HFFc6 (cell line): ENCODE data around the gene GJA3. TPM values are rescaled to one million over a fixed set of nuclear protein-coding genes. Genes with fewer than 3 reads are reported as not detected.

ENCODE experiments used
- DNase-seq: peaks from one replicate; pipeline ENCODE4 v3.0.0-alpha.2; 2018
- H3K27ac Mint-ChIP-seq: 2 replicates; pipeline ENCODE4 v1.8.0; 2020; ENCODE audit warnings: mild to moderate bottlenecking, mixed read lengths
- H3K27me3 Mint-ChIP-seq: 2 replicates; pipeline ENCODE4 v1.8.0; 2021; ENCODE audit warnings: mild to moderate bottlenecking, moderate library complexity, mixed read lengths; ENCODE audit not compliant: insufficient read depth
- H3K36me3 Mint-ChIP-seq: 2 replicates; pipeline ENCODE4 v1.8.0; 2021; ENCODE audit warnings: low read depth, mixed read lengths
- H3K4me1 Mint-ChIP-seq: 2 replicates; pipeline ENCODE4 v1.8.0; 2020; ENCODE audit warnings: low read depth, mixed read lengths
- H3K4me3 Mint-ChIP-seq: 2 replicates; pipeline ENCODE4 v1.8.0; 2020; ENCODE audit warnings: mild to moderate bottlenecking, moderate library complexity, mixed read lengths
- H3K9me3 Mint-ChIP-seq: 2 replicates; pipeline ENCODE4 v1.8.0; 2020; ENCODE audit warnings: mild to moderate bottlenecking, mixed read lengths
- long read RNA-seq: library from polyadenylated mRNA; unstranded; transcript quantifications from one replicate; pipeline ENCODE4 v2.0.0, GENCODE V29; 2019
- total RNA-seq, 6 experiments: library from RNA; stranded (reverse); fragmentation: NEBNext Ultra II Directional; extraction: Animal tissue kit (Norgen Biotek cat#: 25700); gene quantifications; 2 replicates in 1 of 6; 3 replicates in 5 of 6; pipeline ENCODE4 v1.2.3, GENCODE V29; 2021
- TF ChIP-seq, protein P1 (sequence below): fragments of 200-600 bp; sonication (generic); IDR thresholded peaks from 2 replicates; pipeline ENCODE4 v1.5.0; 2021; ENCODE audit warnings: antibody characterized with exemption, mild to moderate bottlenecking

GJA3 gene
- under 1 TPM; 0.09 to 0.14 (median 0.11) TPM for total RNA-seq
- long read RNA-seq: 0 reads

DNA sequence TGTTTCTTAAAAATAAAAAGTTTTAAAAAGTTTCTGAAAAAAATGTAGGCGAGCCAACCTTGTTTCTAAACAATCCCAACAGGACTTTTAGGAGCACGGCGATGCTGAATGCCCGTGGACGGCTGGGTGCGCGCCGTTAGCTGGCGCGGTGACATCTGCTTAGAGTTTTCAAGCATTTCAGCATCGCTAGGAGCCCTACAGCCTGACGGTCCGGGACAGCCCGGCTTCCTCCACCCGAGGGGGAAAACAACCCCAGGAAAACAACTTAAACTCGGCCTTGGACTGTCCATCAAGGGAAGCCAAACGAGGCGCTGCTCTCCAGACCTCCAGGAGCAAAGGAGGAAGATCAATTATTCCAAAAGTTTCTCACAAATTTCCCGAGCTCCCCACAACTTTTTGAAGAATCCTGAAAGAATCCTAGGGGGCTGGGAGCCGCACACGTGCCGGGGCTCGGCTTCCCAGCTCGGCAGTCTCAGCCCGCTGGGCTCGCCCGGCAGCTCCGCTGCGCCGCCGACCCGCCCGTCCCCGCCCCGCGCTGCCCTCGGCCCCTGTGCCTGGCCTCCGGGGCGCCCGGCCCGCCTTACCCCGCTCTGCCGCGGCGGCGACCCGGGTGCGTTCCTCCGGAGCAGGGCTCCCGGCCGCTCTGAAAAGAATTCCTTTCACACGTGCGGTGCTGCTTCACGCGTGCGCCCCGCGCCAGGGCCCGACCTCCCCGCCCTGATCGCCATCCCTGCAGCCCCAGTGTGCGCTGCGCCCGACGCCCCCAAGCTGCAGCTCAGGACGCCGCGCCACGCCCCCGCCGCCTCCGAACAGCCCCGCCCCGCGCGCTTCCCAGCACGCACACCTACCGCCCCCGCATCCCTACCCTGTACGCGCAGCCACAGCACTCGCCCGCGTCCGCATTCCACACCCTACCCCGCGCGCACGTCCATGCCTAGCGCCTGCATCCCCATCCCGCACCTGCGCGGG lies at the start of gene GJA3:
GJA3 (minus strand) TSS at position 747 of the 969 bp plus-strand sequence. CDS start 17,764 bp downstream, outside the sequence.
- Mint-ChIP-seq H3K36me3 (no peaks in the 10 kb centered on the region), H3K4me1 (peaks cover 10% of the 10 kb centered on the region), H3K4me3 (peak within 1 kb of the TSS; percentile 87), H3K9me3 (no peaks in the 10 kb centered on the region), H3K27ac (no peak within 1 kb of the TSS), H3K27me3 (peaks cover 30% of the 10 kb centered on the region)
- no peak for DNase-seq
- TF ChIP-seq, protein P1, sequence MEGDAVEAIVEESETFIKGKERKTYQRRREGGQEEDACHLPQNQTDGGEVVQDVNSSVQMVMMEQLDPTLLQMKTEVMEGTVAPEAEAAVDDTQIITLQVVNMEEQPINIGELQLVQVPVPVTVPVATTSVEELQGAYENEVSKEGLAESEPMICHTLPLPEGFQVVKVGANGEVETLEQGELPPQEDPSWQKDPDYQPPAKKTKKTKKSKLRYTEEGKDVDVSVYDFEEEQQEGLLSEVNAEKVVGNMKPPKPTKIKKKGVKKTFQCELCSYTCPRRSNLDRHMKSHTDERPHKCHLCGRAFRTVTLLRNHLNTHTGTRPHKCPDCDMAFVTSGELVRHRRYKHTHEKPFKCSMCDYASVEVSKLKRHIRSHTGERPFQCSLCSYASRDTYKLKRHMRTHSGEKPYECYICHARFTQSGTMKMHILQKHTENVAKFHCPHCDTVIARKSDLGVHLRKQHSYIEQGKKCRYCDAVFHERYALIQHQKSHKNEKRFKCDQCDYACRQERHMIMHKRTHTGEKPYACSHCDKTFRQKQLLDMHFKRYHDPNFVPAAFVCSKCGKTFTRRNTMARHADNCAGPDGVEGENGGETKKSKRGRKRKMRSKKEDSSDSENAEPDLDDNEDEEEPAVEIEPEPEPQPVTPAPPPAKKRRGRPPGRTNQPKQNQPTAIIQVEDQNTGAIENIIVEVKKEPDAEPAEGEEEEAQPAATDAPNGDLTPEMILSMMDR: no peak

DNA sequence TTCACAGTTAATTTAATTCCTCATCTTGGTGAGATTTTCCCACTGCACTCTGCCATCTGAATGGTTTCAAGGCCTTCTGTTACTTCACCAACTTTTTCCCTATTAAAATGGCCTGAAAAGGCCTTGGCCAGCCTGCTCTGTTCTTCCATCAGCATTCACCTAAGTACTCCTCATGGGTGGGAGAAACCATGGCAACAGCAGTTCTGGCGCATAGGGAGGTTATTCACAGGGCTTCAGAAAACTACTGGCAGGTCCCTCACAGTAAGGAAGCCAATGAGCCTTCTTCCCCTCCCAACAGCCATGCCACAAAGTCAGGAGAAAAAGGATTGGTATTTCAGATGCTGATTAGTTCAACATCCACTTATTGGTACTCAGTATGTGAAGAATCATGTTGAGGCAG lies 49.1 kb upstream of the GJA3 start:
- Mint-ChIP-seq H3K9me3 (no peaks in the 10 kb centered on the region), H3K4me1 (no peaks in the 10 kb centered on the region), H3K27me3 (peaks cover 23% of the 10 kb centered on the region), H3K4me3 (no peak overlapping the region), H3K27ac (no peak overlapping the region), H3K36me3 (no peaks in the 10 kb centered on the region)
- DNase-seq: no peak
- TF ChIP-seq, protein P1: no peak

DNA sequence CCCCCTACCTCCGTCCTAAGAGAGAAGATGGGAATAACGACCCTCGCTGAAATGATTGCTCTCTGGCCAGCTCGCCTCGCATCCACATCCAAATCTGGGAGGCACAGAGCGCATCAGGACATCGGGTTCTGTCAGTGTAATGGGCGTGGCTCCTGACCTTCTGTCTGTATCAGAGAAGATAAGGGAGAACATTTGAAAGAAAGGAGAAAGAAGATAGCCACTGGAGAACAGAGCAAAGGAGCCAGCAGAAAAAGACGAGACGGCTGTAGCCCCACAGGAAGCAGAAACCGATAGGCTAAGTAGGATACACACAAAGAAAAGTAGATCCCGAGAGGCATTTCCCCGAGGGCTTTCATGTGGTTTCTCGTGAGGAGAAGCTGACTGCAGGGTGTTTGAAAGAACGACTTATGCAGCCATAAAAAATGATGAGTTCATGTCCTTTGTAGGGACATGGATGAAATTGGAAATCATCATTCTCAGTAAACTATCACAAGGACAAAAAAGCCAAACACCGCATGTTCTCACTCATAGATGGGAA lies 45.9 kb upstream of the GJA3 start:
- no peak overlapping the region for H3K4me3 Mint-ChIP-seq
- no peaks in the 10 kb centered on the region for H3K9me3 Mint-ChIP-seq
- H3K27ac Mint-ChIP-seq: no peak overlapping the region
- no peaks in the 10 kb centered on the region for H3K36me3 Mint-ChIP-seq
- DNase-seq: no peak
- peaks cover 7% of the 10 kb centered on the region for H3K27me3 Mint-ChIP-seq
- no peaks in the 10 kb centered on the region for H3K4me1 Mint-ChIP-seq
- TF ChIP-seq, protein P1: no peak

DNA sequence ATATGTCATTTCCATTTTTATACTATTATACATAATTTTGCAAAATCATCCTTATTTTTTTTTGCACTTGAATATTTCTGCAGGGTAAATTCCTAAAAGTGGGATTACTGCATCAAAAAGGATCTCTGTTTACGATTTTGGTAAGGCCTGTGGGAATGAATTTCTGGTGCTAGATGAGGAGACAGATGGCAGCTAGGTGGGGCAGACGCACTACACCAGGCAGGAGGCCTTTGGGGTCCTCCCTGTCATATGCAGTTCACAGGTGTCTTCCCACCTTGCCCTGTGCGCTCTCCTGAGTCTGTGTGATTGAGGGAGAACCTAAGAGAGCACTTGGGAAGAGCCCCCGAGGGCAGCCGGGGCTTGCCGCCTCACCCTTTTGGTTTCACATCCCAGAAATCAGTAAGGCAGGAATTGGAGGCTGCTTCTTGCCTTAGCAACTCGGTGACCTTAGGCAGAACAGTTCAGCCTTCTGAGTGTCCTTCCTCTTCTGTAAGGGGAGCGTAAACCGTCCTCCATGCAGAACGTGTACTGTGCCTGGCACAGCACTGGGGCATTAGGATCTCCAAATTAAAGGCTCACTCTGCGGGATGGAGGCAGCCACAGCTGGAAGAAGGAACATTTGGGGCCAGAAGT lies 45.3 kb upstream of the GJA3 start:
- Mint-ChIP-seq H3K27me3 (peaks cover 3% of the 10 kb centered on the region), H3K36me3 (no peaks in the 10 kb centered on the region), H3K4me1 (no peaks in the 10 kb centered on the region), H3K9me3 (no peaks in the 10 kb centered on the region), H3K4me3 (no peak overlapping the region), H3K27ac (no peak overlapping the region)
- TF ChIP-seq, protein P1: no peak
- DNase-seq: no peak

DNA sequence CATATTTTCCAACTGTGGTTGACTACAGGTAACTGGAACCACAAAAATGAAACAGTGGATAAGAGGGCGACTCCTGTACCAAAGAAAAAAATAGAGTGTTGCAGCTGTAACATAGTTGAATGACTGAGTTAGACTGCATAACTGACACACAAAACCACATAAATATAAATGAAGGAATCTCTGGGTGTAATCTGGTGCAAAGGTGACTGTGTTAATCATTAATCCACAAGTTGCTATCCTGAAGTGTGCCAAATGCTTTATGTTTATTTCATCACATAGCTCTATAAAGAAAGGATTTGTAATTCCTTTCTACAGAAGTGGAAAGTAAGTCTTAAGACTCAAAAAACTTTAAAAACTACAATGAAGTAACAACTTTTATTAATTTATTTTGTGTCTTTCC lies 37.9 kb upstream of the GJA3 start:
- TF ChIP-seq, protein P1: no peak
- Mint-ChIP-seq H3K27ac (no peak overlapping the region), H3K27me3 (peaks cover 27% of the 10 kb centered on the region), H3K4me3 (no peak overlapping the region), H3K4me1 (no peaks in the 10 kb centered on the region), H3K36me3 (no peaks in the 10 kb centered on the region), H3K9me3 (no peaks in the 10 kb centered on the region)
- DNase-seq: no peak
